NCI-H146 (cell line): ENCODE measurements around the gene APOO.
"Not testable (repeated sequence)": the region's sequence is repeated elsewhere in the genome, so short reads cannot be mapped to it uniquely, and the experiment has no call there.

Experiments
- DNase-seq: peaks from one replicate; lab custom pipeline; 2025; lab: John Stamatoyannopoulos, UW

Gene APOO

DNA sequence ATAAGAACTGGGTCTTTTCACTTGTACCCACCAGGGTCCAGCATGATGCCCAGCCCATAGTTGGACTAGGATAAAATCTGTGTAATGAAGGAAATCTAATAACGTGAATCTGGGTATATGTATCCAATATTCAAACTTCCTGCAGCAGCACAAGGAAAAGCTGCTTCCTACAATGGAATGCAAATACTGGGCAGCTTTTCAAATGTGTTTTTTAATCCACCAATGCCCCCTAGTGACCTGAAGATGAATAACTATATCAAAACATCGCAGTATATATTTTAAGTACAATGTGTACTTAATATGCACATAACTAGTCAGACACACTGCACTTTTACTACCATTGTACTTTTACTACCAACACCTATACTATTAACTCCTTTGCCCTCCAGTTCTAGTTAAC is 5.3 kb downstream of the APOO start:
- DNase-seq = peak; percentile 50

DNA sequence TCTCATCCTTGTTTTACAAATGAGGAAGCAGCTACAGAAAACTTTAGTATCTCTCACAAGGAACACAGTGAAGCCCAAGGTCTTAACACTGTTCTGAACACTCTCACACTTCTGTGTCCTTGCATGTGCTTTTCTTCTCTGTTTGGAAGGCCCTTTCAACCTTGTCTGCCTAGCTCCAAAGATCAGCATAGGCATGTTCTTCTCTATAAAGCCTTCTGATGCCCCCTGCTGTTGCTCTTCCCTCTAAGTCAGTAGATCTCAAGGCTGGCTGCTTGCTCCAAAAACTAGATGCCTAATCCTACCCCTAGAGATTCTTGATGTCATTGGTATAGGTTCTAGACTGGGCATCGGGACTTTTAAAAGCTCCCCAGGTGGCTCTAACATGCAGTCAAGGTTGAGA is 5.9 kb downstream of the APOO start:
- DNase-seq = peak; percentile 52

DNA sequence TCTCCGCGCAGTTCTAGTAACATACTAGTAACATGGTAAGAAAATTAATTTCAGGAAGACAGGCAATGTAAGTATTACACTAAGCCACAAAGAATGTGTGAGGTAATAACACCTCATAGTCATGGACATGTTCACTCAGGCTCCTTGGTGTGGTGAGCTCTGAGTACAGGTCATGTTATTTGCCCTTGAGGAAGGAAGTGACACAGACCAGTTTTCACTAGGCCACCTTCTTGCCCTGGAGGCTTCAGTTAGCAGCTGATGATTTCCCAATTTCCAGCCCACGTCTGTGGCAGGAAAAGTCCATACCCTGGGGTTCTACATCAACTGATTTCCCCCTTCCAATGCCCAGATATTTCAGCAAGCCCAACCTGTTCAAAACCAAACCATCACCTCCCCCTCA is 6.7 kb downstream of the APOO start:
- DNase-seq = no peak

DNA sequence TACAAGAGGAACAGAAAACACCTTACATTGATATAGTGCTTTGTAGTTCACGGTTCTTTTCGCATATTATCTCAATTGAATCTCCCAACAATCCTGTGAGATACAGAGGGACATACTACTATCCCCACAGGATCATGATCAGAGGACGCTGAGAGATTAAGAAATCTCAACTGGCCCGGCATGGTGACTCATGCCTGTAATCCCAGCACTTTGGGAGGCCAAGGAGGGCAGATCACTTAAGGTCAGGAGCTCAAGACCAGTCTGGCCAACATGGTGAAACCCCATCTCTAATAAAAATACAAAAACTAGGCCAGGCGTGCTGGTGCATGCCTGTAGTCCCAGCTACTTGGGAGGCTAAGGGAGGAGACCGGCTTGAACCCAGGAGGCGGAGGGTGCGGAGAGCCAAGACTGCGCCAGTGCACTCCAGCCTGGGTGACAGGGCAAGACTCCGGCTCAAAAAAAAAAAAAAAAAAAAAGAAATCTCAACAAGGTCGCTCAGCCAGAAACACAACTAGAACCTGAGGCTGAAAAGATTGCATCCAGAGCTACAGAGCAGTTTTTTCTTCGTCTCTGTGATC is 7.4 kb downstream of the APOO start:
- DNase-seq = no peak

DNA sequence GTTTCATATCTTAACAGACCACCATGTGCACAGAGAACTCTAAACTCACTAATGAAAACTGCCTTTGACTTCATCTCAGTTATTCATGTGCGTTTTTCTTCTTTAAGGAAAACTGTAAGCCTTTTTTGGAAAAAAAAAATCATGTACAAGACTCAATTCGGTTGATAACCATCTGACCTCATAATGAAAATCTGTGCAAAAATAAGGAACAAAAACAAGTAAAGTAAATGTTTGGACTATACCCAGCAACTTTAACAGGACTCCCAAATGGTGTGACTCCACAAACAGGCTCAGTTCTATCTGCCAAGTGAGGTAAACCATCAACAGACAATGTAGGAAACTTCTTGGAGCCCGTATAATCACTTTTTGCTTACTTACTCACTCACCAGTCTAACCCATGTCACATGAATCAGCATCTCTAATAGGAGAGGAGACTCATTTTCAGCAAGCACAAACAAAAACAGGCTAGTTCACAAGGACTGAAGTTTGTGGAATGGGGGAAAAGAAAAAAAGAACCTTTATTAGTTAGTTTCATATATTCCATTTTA is 9.3 kb downstream of the APOO start:
- no peak for DNase-seq

DNA sequence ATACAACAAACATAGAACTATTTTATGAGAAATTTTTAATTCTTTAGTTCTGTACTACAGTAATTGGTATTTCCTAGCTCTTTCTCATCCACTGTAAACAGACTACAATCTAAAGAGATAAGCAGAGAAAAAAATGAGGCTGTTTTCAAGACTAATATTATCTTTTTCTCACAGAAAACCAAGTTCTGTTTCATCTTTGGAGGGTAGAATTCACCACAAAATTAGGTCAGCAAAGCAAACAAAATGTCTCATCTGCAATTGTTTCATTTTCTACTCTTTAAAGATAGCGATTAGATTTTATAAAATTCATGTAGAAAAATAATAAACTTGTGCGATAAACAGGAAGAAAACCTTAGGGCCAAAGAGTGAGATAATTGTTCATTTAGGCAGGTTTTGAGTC is 10.8 kb downstream of the APOO start:
- no peak for DNase-seq

DNA sequence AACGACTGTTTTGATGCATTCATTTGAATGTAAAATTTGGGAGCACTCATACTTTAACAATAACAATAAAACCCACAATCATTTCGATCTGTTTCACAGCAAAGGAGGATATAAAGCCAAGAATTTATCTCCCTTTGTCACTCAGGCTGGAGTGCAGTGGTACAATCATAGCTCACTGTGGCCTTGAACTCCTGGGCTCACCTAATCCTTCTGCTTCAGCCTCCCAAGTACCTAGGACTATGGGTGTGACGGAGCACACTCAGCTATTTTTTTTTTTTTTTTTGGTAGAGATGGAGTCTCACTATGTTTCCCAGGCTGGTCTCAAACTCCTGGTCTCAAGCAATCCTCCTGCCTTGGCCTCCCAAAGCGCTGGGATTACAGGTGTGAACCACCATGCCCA is 11.2 kb downstream of the APOO start:
- DNase-seq = not testable (repeated sequence)

DNA sequence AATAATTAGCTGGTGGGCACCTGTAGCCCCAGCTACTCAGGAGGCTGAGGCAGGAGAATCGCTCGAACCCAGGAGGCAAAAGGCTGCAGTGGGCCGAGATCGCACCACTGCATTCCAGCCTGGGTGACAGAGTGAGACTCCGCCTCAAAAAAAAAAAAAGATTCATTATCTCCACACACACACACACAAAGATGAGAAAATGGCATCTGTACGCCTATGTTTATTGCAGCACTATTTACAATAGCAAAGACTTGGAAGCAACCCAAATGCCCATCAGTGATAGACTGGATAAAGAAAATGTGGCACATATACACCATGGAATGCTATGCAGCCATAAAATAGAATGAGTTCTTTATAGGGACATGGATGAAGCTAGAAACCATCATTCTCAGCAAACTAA is 12.7 kb downstream of the APOO start:
- DNase-seq = not testable (repeated sequence)

- no peak for DNase-seq
Observed at GRCh38 chrX:23890933-23891332, 16.8 kb downstream of the APOO start.

DNA sequence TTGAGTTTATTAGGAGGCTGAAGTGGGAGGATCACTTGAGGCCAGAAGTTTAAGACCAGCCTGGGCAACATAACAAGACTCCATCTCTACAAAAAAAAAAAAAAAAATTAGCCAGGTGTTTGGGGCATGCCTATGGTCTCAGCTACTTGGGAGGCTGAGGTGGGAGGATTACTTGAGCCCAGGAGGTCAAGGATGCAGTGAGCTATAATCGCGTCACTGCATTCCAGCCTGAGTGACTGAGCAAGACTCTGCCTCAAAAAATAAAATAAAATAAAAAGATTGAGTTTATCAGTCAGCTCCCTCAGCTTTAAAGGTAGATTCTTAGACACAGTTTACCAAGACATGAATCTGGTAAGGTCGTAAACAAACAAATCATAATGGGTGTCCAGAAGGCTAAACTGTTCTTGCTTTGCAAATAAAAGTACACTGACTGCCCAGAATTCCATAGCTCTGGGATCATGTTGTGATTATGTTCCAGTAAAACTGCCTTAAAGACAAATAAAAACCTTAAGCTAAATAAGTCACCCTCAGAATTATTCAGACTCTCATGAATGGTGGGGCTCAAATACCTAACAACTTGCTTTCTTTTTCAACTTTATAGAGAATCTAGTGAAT is 18.7 kb downstream of the APOO start:
- DNase-seq = no peak

GRCh38 chrX:23887918-23888317 is 19.8 kb downstream of the APOO start:
- no peak for DNase-seq

DNA sequence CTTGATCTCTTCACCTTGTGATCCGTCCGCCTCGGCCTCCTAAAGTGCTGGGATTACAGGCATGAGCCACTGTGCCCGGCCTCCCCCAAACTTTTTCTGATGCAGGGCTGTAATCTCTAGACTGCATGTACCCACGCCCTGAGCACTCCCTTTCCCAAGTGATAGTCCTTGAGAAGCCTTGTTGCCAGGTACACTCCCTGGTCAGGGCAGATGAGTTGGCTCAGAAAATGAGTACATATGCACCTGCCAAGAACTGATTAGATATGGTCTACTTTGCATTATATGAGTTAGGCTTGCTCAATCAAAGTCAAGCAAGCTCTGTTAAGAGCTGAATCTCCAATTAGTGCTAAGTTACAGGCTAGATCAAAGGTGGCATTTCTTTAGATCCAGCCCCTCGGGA is 20.3 kb downstream of the APOO start:
- no peak for DNase-seq

GRCh38 chrX:23885803-23886202 is 21.9 kb downstream of the APOO start:
- DNase-seq = peak; percentile 50

DNA sequence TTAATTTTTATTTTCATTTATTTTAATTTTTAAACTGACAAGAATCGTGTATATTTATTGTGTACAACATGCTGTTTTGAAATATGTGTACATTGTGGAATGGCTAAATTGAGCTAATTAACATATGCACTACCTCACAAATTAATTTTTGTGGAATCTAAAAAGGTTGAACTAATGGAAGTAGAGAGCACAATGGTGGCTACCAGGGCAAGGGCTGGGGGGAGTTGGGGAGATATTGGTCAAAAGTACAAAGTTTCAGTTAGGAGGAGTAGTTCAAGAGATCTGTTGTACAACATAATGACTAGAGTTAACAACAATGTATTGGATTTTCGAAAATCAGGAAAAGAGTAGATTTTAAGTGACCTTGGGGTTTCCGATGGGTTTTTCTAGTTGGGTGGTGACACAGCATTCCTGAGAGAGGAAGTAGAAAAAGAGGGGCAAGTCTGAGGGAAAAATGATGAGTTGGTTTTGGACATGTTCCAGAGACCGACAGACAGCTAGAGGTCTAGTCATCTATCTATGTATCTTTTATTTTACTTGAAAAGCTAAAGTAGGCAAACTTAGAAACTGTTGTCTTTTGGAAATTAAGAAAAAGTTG is 23.2 kb downstream of the APOO start:
- DNase-seq = no peak

DNA sequence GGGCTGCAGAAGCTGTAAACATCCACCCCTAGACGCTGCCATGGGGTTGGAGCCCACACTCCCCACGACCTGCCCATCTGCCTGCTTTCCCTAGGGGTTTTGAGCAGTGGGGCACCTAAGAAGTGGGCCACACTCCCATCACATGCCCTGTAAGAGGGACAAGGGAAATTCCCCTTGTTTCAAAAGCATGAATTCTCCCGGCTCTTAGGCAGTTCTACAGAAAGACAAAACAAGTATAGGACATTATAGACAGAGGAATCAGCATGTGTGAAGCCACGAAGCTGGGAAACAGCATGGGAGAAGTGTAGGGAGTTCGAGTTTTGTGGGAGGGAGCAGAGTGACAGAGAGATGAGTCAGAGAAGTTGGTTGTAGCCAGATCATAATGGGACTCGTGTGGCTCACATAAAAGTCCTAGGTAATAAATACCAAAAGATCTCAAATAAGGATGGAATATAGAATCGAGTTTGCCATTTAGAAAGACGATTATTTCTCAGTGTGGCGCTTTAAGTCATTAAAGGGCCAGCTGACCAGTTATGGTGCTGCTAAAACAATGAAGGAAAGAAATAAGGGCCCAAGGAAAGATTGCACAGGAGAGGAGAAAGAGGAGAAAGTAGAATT is 23.9 kb downstream of the APOO start:
- DNase-seq = no peak

- no peak for DNase-seq
Observed at GRCh38 chrX:23879380-23880090, 28.2 kb downstream of the APOO start.

GRCh38 chrX:23871905-23872546 is 35.7 kb downstream of the APOO start:
- no peak for DNase-seq

- no peak for DNase-seq
Observed at GRCh38 chrX:23870041-23870440, 37.7 kb downstream of the APOO start.

DNA sequence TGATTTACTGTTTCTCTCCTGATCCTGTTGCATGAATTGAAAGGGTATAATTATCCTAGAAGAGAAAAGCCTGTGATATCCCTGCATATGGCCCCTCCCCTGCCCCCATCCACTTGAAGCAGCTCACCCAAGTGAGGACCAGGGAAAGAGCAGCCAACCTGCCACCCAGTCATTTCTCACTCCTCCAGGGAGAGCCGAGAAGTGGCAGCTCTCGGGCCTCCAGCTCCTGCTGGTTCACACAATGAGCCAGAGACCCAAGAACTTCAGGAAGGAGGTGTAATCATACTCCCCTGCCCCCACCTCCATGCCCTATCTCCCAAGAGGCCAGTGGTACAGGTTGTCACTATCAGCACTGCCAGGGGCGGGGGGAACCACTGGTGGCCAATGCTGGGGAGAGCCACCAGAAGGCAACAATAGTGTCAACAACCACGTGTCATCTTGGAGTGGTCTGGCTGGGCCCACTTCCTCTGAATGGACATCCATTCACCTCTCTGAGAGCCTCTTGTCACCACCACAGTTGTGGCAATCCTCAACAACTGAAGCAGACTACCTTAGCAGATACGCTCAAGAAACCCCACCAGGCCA is 42.9 kb downstream of the APOO start:
- no peak for DNase-seq

DNA sequence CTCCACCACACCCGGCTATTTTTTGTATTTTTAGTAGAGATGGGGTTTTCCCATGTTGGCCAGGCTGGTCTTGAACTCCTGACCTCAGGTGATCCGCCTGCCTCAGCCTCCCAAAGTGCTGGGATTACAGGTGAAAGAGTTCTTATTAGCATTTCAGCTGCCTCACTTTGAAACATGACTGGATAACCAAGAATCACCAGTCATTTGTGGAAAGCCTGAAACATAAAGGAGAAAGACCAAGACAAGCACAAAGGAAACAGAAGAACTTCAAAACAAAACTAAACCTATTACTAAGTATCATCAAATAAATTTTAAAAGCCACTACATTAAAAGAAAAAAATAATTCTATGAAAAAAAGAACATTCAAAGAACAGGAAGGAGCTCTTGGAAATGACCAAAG is 45.8 kb downstream of the APOO start:
- DNase-seq = not testable (repeated sequence)

GRCh38 chrX:23861215-23861896 is 46.4 kb downstream of the APOO start:
- DNase-seq = no peak
